HG03520 (cell line): Measurements from ENCODE around the gene GRP.

Source experiments
- ATAC-seq: cut with Tn5 transposase; IDR thresholded peaks from one replicate; pipeline ENCODE4 v1.9.1; 2021; ENCODE audit warnings: mild to moderate bottlenecking, moderate library complexity; ENCODE audit not compliant: unreplicated experiment

The GRP gene

GRCh38 chr18:59219672-59220163, at the start of gene GRP:
Gene GRP (plus strand): TSS chr18:59220158. CDS start chr18:59220266, 108 bp downstream.
- no peak for ATAC-seq

- no peak for ATAC-seq
Observed at GRCh38 chr18:59172664-59173249, 47.2 kb upstream of the GRP start.

- no peak for ATAC-seq
Observed at GRCh38 chr18:59177485-59177884, 42.5 kb upstream of the GRP start.

- no peak for ATAC-seq
Observed at GRCh38 chr18:59180150-59180845, 39.7 kb upstream of the GRP start.

GRCh38 chr18:59182673-59183072, 37.3 kb upstream of the GRP start:
- no peak for ATAC-seq

GRCh38 chr18:59189008-59189407, 30.9 kb upstream of the GRP start:
- ATAC-seq, result no peak

- ATAC-seq, result no peak
Observed at GRCh38 chr18:59189746-59190145, 30.2 kb upstream of the GRP start.

- ATAC-seq, result no peak
Observed at GRCh38 chr18:59196161-59196725, 23.7 kb upstream of the GRP start.

GRCh38 chr18:59197636-59198035, 22.3 kb upstream of the GRP start:
- ATAC-seq, result no peak

- ATAC-seq, result no peak
Observed at GRCh38 chr18:59198215-59198614, 21.7 kb upstream of the GRP start.

- no peak for ATAC-seq
Observed at GRCh38 chr18:59200787-59201186, 19.2 kb upstream of the GRP start.

GRCh38 chr18:59202258-59202820, 17.6 kb upstream of the GRP start:
- no peak for ATAC-seq

GRCh38 chr18:59207506-59207905, 12.5 kb upstream of the GRP start:
- no peak for ATAC-seq

- no peak for ATAC-seq
Observed at GRCh38 chr18:59208602-59209125, 11.3 kb upstream of the GRP start.

GRCh38 chr18:59210299-59210698, 9.7 kb upstream of the GRP start:
- no peak for ATAC-seq

GRCh38 chr18:59211629-59212028, 8.3 kb upstream of the GRP start:
- no peak for ATAC-seq

- ATAC-seq, result no peak
Observed at GRCh38 chr18:59218018-59218417, 1.9 kb upstream of the GRP start.

GRCh38 chr18:59220164-59220783, 316 bp downstream of the GRP start:
- no peak for ATAC-seq

GRCh38 chr18:59220784-59221765, 1.1 kb downstream of the GRP start:
- no peak for ATAC-seq

- ATAC-seq, result no peak
Observed at GRCh38 chr18:59222341-59222740, 2.4 kb downstream of the GRP start.
